NCI-H1105 (cell line): ENCODE measurements around the gene PHLPP2.
A peak's percentile ranks its signal among the peaks of the same experiment; 100 is the strongest.
"Not testable (repeated sequence)": the region's sequence is repeated elsewhere in the genome, so short reads cannot be mapped to it uniquely, and the experiment has no call there.

Experiments used
- DNase-seq: peaks from one replicate; lab custom pipeline; 2025; lab: John Stamatoyannopoulos, UW

The PHLPP2 gene

GRCh38 chr16:71722801-71723536 is 1.5 kb downstream of the PHLPP2 start:
- DNase-seq = peak; percentile 49

- DNase-seq = no peak
Observed at GRCh38 chr16:71721066-71721740, 3.3 kb downstream of the PHLPP2 start.

GRCh38 chr16:71712501-71712900 is 12.0 kb downstream of the PHLPP2 start:
- DNase-seq = no peak

- DNase-seq = no peak
Observed at GRCh38 chr16:71711789-71712188, 12.7 kb downstream of the PHLPP2 start.

GRCh38 chr16:71709229-71709781 is 15.2 kb downstream of the PHLPP2 start:
- no peak for DNase-seq

GRCh38 chr16:71708696-71709095 is 15.8 kb downstream of the PHLPP2 start:
- DNase-seq = no peak

- DNase-seq = no peak
Observed at GRCh38 chr16:71707199-71707598, 17.3 kb downstream of the PHLPP2 start.

GRCh38 chr16:71706046-71706445 is 18.5 kb downstream of the PHLPP2 start:
- no peak for DNase-seq

GRCh38 chr16:71703333-71703732 is 21.2 kb downstream of the PHLPP2 start:
- no peak for DNase-seq

GRCh38 chr16:71700831-71701230 is 23.7 kb downstream of the PHLPP2 start:
- no peak for DNase-seq

- DNase-seq = no peak
Observed at GRCh38 chr16:71698491-71698890, 26.0 kb downstream of the PHLPP2 start.

- no peak for DNase-seq
Observed at GRCh38 chr16:71693164-71693563, 31.3 kb downstream of the PHLPP2 start.

GRCh38 chr16:71689901-71690300 is 34.6 kb downstream of the PHLPP2 start:
- no peak for DNase-seq

GRCh38 chr16:71687861-71688260 is 36.6 kb downstream of the PHLPP2 start:
- DNase-seq = no peak

- not testable (repeated sequence) for DNase-seq
Observed at GRCh38 chr16:71684280-71684679, 40.2 kb downstream of the PHLPP2 start.

GRCh38 chr16:71681360-71681759 is 43.1 kb downstream of the PHLPP2 start:
- no peak for DNase-seq

GRCh38 chr16:71676236-71676635 is 48.3 kb downstream of the PHLPP2 start:
- no peak for DNase-seq

- no peak for DNase-seq
Observed at GRCh38 chr16:71675380-71675779, 49.1 kb downstream of the PHLPP2 start.

- DNase-seq = no peak
Observed at GRCh38 chr16:71674229-71674628, 50.3 kb downstream of the PHLPP2 start.

GRCh38 chr16:71673582-71673973 is 50.9 kb downstream of the PHLPP2 start:
- no peak for DNase-seq

GRCh38 chr16:71672803-71673581 is 51.5 kb downstream of the PHLPP2 start:
- no peak for DNase-seq

- DNase-seq = no peak
Observed at GRCh38 chr16:71672125-71672524, 52.4 kb downstream of the PHLPP2 start.

GRCh38 chr16:71671165-71671564 is 53.3 kb downstream of the PHLPP2 start:
- no peak for DNase-seq
